Gastrocnemius medialis (tissue), 4 donors: Measurements from ENCODE around the gene SERINC3. TPM values are rescaled to one million over a fixed set of nuclear protein-coding genes. Genes with fewer than 3 reads are reported as not detected.

Source experiments
- ATAC-seq, 2 donors: fragments of 150-250 bp; one replicate each; pipeline ENCODE4 v1.9.1; 2016
- DNase-seq, 2 donors: peaks; one replicate each; pipeline ENCODE4 v3.0.0-alpha.2; 2019
- H3K27ac ChIP-seq, 4 donors: fragments of 200-600 bp; sonication (generic); 1 replicate in 1 of 4; 2 replicates in 3 of 4; pipeline ENCODE4 v1.5.1; 2016 to 2018; ENCODE audit warnings: mild to moderate bottlenecking in 2 of 4, moderate library complexity in 1 of 4
- H3K27me3 ChIP-seq, 3 donors: fragments of 200-600 bp; sonication (generic) in 2 of 3; 1 replicate in 1 of 3; 2 replicates in 2 of 3; pipeline versions ENCODE4 v1.5.1 to v1.6.0; 2016 to 2019; ENCODE audit warnings: mild to moderate bottlenecking in 1 of 3, moderate library complexity in 1 of 3
- H3K36me3 ChIP-seq, 2 donors: fragments of 200-600 bp; sonication (generic) in 1 of 2; one replicate each; pipeline ENCODE4 v1.5.1; 2017 to 2018
- H3K4me1 ChIP-seq, 2 donors: fragments of 200-600 bp; sonication (generic) in 1 of 2; one replicate each; pipeline ENCODE4 v1.5.1; 2016 to 2017; ENCODE audit warnings: mild to moderate bottlenecking in 2 of 2
- H3K4me3 ChIP-seq, 4 donors: fragments of 200-600 bp; sonication (generic) in 3 of 4; 1 replicate in 1 of 4; 2 replicates in 3 of 4; pipeline ENCODE4 v1.5.1; 2016 to 2019; ENCODE audit warnings: mild to moderate bottlenecking in 2 of 4
- H3K9me3 ChIP-seq, 3 donors: fragments of 200-600 bp; sonication (generic) in 2 of 3; 1 replicate in 1 of 3; 2 replicates in 2 of 3; pipeline ENCODE4 v1.5.1; 2016 to 2019
- CTCF ChIP-seq, 5 experiments: fragments of 450-650 bp in 3 of 5; fragments of 200-600 bp in 2 of 5; sonication (generic) in 2 of 5; IDR thresholded peaks in 4 of 5; conservative IDR thresholded peaks in 1 of 5; 1 replicate in 4 of 5; 2 replicates in 1 of 5; pipeline ENCODE4 v1.5.1; 2016 to 2019; ENCODE audit warnings: antibody characterized with exemption in 5 of 5, mild to moderate bottlenecking in 3 of 5, moderate library complexity in 3 of 5
- POLR2A ChIP-seq, 2 donors: fragments of 450-650 bp; IDR thresholded peaks; one replicate each; pipeline ENCODE4 v1.6.1; 2017; ENCODE audit warnings: antibody characterized with exemption in 2 of 2, mild to moderate bottlenecking in 2 of 2, moderate library complexity in 2 of 2
- in situ Hi-C, 4 donors: fragments of 200-750 bp; cut with MboI; loops; one replicate each; pipeline versions ENCODE4 v1.15.0 to v1.8.0; 2017; ENCODE audit warnings: low sequenced_read_pairs in 4 of 4
- intact Hi-C: fragments of 100-400 bp; cut with DNase I; formaldehyde crosslinking; loops from one replicate; pipeline ENCODE4 v1.15.1; 2023; ENCODE audit warnings: low total_unique reads
- total RNA-seq, 4 donors: library from RNA; depleted of rRNA; stranded (reverse); fragments of >200 nt; gene quantifications; one replicate each; pipeline versions ENCODE4 v1.1.0 to v1.2.3, GENCODE V29; 2016

The SERINC3 gene
- 100 to 1,000 TPM in 3 of 4 donors, 10 to 100 TPM in 1; 93.3 to 174 (median 139) TPM for total RNA-seq

GRCh38 chr20:44521484-44522481 lies at the start of gene SERINC3:
SERINC3 (minus strand) TSS chr20:44522070; CDS start chr20:44521951, 119 bp downstream.
- peak within 1 kb of the TSS; percentile 98 to 100 (median 100) for H3K27ac ChIP-seq
- DNase-seq, result peak; percentile 94 to 96
- H3K36me3 ChIP-seq, result peaks cover 0 to 7% of the 10 kb centered on the region in 2 donors
- H3K9me3 ChIP-seq, result no peaks in the 10 kb centered on the region
- H3K4me3 ChIP-seq, result peak within 1 kb of the TSS; percentile 94 to 100 (median 98)
- intact Hi-C loops, result loop anchor here (1.0 to 2.0 kb wide), 5 partner anchors 21 to 311 kb away; partner anchors contain the start of genes FITM2 and OSER1
- H3K27me3 ChIP-seq, result no peaks in the 10 kb centered on the region
- peak; percentile 97 for TF ChIP-seq POLR2A (IDR thresholded peaks at IDR 0.05)
- no peak for TF ChIP-seq CTCF (IDR thresholded peaks at IDR 0.05 in 4 of 5, conservative IDR thresholded peaks at IDR 0.05 in 1 of 5)
- peak; percentile 93 to 95 for ATAC-seq
- in situ Hi-C loops, result no loop called here
- H3K4me1 ChIP-seq, result peaks cover 42 to 49% of the 10 kb centered on the region in 2 donors

- H3K27ac ChIP-seq, result peak overlapping the region; percentile 89 to 98 (median 94)
- no peaks in the 10 kb centered on the region for H3K36me3 ChIP-seq
- TF ChIP-seq POLR2A (IDR thresholded peaks at IDR 0.05) (no peak), CTCF (IDR thresholded peaks at IDR 0.05 in 4 of 5, conservative IDR thresholded peaks at IDR 0.05 in 1 of 5) (no peak)
- ATAC-seq (no peak), DNase-seq (no peak)
- H3K4me3 ChIP-seq, result no peak overlapping the region
- no peaks in the 10 kb centered on the region for H3K9me3 ChIP-seq
- H3K4me1 ChIP-seq, result peaks cover 33 to 47% of the 10 kb centered on the region in 2 donors
- no peaks in the 10 kb centered on the region for H3K27me3 ChIP-seq
- intact Hi-C loops, result no loop called here
- in situ Hi-C loops, result no loop called here
These were observed 49.6 kb upstream of the SERINC3 start for GRCh38 chr20:44571362-44571988.

- intact Hi-C loops (no loop called here), in situ Hi-C loops (no loop called here)
- H3K36me3 ChIP-seq, result no peaks in the 10 kb centered on the region
- no peak for ATAC-seq
- DNase-seq, result no peak
- H3K4me3 ChIP-seq, result no peak overlapping the region
- no peaks in the 10 kb centered on the region for H3K9me3 ChIP-seq
- no peaks in the 10 kb centered on the region for H3K27me3 ChIP-seq
- H3K27ac ChIP-seq, result no peak overlapping the region
- H3K4me1 ChIP-seq, result peaks cover 25 to 38% of the 10 kb centered on the region in 2 donors
- no peak for TF ChIP-seq POLR2A (IDR thresholded peaks at IDR 0.05)
- no peak for TF ChIP-seq CTCF (IDR thresholded peaks at IDR 0.05 in 4 of 5, conservative IDR thresholded peaks at IDR 0.05 in 1 of 5)
These were observed 48.5 kb upstream of the SERINC3 start for GRCh38 chr20:44570367-44570766.

- no peaks in the 10 kb centered on the region for H3K27me3 ChIP-seq
- in situ Hi-C loops, result no loop called here
- no peak for DNase-seq
- TF ChIP-seq CTCF (IDR thresholded peaks at IDR 0.05 in 4 of 5, conservative IDR thresholded peaks at IDR 0.05 in 1 of 5), result no peak
- no peak for TF ChIP-seq POLR2A (IDR thresholded peaks at IDR 0.05)
- ATAC-seq, result no peak
- H3K4me1 ChIP-seq, result peaks cover 11 to 12% of the 10 kb centered on the region in 2 donors
- H3K36me3 ChIP-seq, result no peaks in the 10 kb centered on the region
- H3K9me3 ChIP-seq, result no peaks in the 10 kb centered on the region
- no peak overlapping the region for H3K4me3 ChIP-seq
- no peak overlapping the region for H3K27ac ChIP-seq
- intact Hi-C loops, result no loop called here
These were observed 44.9 kb upstream of the SERINC3 start for GRCh38 chr20:44566811-44567210.
